AG04450 (cell line): ENCODE data around the gene NDUFS4. TPM values are rescaled to one million over a fixed set of nuclear protein-coding genes. Genes with fewer than 3 reads are reported as not detected.

ENCODE experiments used
- CTCF ChIA-PET: fragments of 300-600, 350-600 bp; formaldehyde crosslinking; extraction: SDS; loops from one replicate; lab custom pipeline; 2022; ENCODE audit warnings: antibody characterized with exemption, inconsistent platforms; lab: Charles Lee
- POLR2A ChIA-PET: fragments of 350-600 bp; formaldehyde crosslinking; extraction: SDS; loops from one replicate; lab custom pipeline; 2021; ENCODE audit warnings: antibody characterized with exemption, inconsistent platforms; lab: Yijun Ruan, JAX
- DNase-seq: peaks from one replicate; pipeline ENCODE4 v3.0.0-alpha.2; 2011; ENCODE audit warnings: low read depth, low spot score
- H3K27ac ChIP-seq: one replicate; pipeline ENCODE4 v1.5.1; 2012; ENCODE audit warnings: low read depth, low read length, control low read depth
- H3K27me3 ChIP-seq: one replicate; pipeline ENCODE4 v1.6.0; 2012; ENCODE audit warnings: low read length; ENCODE audit not compliant: control insufficient read depth, insufficient read depth
- H3K4me3 ChIP-seq: 2 replicates; pipeline ENCODE4 v1.5.1; 2011; ENCODE audit warnings: mild to moderate bottlenecking, low read depth, low read length, control low read depth
- H3K9me3 ChIP-seq: 2 replicates; pipeline ENCODE4 v1.5.1; 2012; ENCODE audit warnings: low read length; ENCODE audit not compliant: control insufficient read depth, insufficient read depth
- polyA plus RNA-seq: library from polyadenylated mRNA; depleted of rRNA; stranded (reverse); fragments of >200 nt; gene quantifications from 2 replicates; pipeline ENCODE4 v1.2.3, GENCODE V29; 2011; rRNA removed
- TF ChIP-seq, protein P1 (sequence below): IDR thresholded peaks from 2 replicates; pipeline ENCODE4 v1.5.1; 2011; ENCODE audit warnings: low read depth, low read length, control low read depth, inconsistent platforms

The NDUFS4 gene
- polyA plus RNA-seq, 1 experiment: 201 TPM

- H3K9me3 ChIP-seq: peaks cover 8% of the 10 kb centered on the region; the same call in 1 of the 2 replicates
- DNase-seq: no peak
- ChIA-PET CTCF (no interaction called here), POLR2A (no interaction called here)
- TF ChIP-seq, protein P1, sequence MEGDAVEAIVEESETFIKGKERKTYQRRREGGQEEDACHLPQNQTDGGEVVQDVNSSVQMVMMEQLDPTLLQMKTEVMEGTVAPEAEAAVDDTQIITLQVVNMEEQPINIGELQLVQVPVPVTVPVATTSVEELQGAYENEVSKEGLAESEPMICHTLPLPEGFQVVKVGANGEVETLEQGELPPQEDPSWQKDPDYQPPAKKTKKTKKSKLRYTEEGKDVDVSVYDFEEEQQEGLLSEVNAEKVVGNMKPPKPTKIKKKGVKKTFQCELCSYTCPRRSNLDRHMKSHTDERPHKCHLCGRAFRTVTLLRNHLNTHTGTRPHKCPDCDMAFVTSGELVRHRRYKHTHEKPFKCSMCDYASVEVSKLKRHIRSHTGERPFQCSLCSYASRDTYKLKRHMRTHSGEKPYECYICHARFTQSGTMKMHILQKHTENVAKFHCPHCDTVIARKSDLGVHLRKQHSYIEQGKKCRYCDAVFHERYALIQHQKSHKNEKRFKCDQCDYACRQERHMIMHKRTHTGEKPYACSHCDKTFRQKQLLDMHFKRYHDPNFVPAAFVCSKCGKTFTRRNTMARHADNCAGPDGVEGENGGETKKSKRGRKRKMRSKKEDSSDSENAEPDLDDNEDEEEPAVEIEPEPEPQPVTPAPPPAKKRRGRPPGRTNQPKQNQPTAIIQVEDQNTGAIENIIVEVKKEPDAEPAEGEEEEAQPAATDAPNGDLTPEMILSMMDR: no peak
- no peak overlapping the region for H3K4me3 ChIP-seq
- peaks cover 4% of the 10 kb centered on the region for H3K27me3 ChIP-seq
- H3K27ac ChIP-seq: no peak overlapping the region
These were observed 153.7 kb downstream of the NDUFS4 start for GRCh38 chr5:53713978-53714666.

DNA sequence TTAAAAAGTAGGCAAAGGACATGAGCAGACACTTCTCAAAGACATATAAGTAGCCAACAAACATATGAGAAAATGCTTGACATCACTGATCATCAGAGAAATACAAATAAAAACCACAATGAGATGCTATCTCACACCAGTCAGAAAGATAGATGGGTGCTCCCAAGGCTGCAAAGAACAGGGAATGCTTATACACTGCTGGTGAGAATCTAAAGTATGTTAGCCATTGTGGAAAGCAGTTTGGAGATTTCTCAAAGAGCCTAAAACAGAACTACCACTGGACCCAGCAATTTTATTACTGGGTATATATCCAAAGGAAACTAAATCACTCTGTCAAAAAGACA lies 154.2 kb downstream of the NDUFS4 start:
- POLR2A ChIA-PET: no interaction called here
- TF ChIP-seq, protein P1: no peak
- Histone ChIP-seq H3K9me3 (peaks cover 8% of the 10 kb centered on the region; the same call in 1 of the 2 replicates), H3K4me3 (no peak overlapping the region), H3K27ac (no peak overlapping the region), H3K27me3 (peaks cover 4% of the 10 kb centered on the region)
- no peak for DNase-seq
- CTCF ChIA-PET: no interaction called here

DNA sequence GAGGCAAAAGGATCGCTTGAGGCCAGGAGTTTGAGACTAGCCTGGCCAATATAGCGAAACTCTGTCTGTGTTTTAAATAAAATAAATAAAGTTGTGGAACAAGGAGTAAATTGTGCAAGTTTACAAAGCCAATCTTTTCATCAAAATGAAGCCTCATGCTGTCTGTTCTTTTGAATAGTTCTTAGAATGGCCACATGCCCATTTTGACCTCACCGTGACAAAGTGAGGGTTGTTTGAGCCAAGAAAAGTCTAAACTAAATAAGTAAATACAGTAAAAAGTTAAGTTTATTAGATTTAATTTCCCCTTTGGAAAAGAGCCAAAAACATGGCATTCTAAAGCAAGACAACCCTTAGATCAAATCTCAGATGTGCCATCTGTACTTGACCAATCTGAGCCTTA lies 165.7 kb downstream of the NDUFS4 start:
- no peak for DNase-seq
- ChIA-PET CTCF (no interaction called here), POLR2A (no interaction called here)
- Histone ChIP-seq H3K9me3 (no peaks in the 10 kb centered on the region), H3K4me3 (no peak overlapping the region), H3K27ac (no peak overlapping the region), H3K27me3 (no peaks in the 10 kb centered on the region)
- TF ChIP-seq, protein P1: no peak

DNA sequence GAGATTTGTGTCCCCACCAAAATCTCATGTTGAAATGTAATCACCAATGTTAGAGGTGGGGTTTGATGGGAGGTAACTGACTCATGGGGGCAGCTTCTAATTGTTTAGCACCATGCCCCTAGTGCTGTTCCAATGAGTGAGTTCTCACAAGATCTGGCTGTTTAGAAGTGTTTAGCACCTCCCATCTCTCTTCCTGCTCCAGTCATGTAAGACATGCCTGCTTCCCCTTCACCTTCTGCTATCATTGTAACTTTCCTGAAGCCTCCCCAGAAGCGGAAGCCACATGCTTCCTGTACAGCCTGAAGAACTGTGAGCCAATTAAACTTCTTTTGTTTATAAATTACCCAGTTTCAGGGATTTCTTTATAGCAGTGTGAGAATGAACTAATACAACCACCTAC lies 170.5 kb downstream of the NDUFS4 start:
- Histone ChIP-seq H3K4me3 (no peak overlapping the region), H3K27me3 (no peaks in the 10 kb centered on the region), H3K27ac (no peak overlapping the region), H3K9me3 (no peaks in the 10 kb centered on the region)
- no peak for DNase-seq
- TF ChIP-seq, protein P1: no peak
- ChIA-PET CTCF (no interaction called here), POLR2A (no interaction called here)

Other genes with a start within 250 kb of the NDUFS4 start
- gene FST, start 80.0 kb upstream of the NDUFS4 start, polyA plus RNA-seq: 106 and 121 TPM in 2 replicates